Fibroblast of skin of right quadriceps (primary cell): ENCODE measurements around the gene NEK2.
"Not testable (repeated sequence)": the region's sequence is repeated elsewhere in the genome, so short reads cannot be mapped to it uniquely, and the experiment has no call there.

ENCODE experiments used
- DNase-seq: peaks from one replicate; pipeline ENCODE4 v3.0.0-alpha.2; 2013

Gene NEK2

GRCh38 chr1:211648336-211648735, 27.1 kb downstream of the NEK2 start:
- DNase-seq, result no peak

- DNase-seq, result no peak
Measured at GRCh38 chr1:211647711-211648121, 27.7 kb downstream of the NEK2 start.

DNA sequence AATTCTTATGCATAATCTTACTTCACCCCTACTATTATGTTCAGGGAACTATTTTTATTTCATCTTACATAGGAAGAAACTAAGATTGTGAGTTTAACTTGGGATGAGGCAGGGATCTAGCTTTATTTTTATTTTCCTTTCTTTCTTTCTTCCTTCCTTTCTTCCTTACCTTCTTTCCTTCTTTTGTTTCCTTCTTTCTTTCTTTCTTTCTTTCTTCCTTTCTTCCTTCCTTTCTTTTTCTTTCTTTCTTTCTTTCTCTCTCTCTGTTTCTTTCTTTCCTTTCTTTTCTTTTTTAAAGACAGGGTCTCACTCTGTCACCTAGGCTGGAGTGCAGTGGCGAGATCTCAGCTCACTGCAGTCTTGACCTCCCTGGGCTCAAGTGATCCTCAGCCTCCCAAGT, 28.9 kb downstream of the NEK2 start:
- no peak for DNase-seq

DNA sequence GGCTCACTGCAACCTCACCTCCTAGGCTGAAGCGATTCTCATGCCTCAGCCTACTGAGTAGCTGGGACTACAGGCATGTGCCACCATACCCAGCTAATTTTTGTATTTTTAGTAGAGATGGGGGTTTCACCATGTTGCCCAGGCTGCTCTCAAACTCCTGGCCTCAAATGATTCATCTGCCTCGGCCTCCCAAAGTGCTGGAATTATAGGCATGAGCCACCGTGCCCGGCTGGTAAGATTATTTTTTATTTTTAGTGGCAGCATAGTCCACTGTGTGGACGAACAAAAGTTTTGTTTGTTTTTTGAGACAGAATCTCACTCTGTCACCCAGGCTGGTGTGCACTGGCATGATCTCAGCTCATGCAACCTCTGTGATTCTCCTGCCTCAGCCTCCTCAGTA, 29.8 kb downstream of the NEK2 start:
- DNase-seq, result not testable (repeated sequence)

DNA sequence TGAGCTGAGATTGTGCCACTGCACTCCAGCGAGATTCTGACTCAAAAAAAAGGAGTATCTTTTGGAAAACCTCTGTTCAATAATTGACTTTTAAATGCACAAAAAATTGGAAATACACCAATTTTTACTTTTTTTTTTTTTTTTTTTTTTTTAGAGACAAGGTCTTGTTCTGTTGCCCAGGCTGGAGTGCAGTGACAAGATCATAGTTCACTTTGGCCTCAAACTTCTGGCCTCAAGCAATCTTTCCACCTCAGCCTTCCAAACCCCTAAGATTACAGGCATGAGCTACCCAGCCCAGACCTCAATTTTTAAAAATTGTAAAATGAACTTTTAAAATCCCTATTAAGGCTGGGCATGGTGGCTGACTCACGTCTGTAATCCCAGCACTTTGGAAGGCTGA, 30.8 kb downstream of the NEK2 start:
- no peak for DNase-seq

- DNase-seq, result peak; percentile 26
Measured at GRCh38 chr1:211643324-211644212, 31.9 kb downstream of the NEK2 start.

DNA sequence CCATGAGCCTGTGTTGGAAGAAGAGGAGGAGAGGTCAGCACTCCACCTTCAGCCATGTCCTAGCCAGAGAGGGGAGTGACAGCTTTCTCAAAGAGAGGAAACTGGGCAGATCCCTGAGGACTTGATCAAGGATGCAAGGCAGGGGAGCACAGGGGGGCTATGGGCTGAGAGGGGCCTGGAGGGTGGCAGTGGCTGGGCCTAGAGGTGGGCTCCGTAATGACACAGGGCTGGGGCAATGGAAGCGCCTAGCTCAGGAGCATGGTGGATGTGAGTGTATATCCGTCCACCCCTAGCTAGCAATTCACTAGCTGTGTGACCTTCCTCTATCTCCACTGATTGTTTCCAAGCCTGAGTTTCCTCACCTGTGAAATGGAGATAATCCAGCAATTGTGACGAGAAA, 32.6 kb downstream of the NEK2 start:
- no peak for DNase-seq

- DNase-seq, result no peak
Measured at GRCh38 chr1:211641942-211642341, 33.5 kb downstream of the NEK2 start.

GRCh38 chr1:211641044-211641800, 34.2 kb downstream of the NEK2 start:
- DNase-seq, result no peak

DNA sequence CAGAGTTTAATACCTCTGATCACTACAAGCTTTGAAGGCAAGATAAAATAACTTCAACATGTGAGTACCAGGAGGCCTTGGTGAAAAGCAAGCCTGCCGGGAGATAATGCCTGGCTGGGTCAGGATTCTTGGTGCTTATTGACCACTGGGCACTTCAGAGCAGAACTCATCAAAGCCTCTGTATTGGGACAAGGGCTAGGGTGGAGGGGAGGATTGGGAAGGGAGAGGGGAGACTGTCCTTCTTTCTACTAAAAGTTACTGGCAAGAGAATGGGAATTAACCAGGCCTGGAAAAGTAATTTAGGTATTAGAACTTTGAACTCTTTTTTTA, 35.2 kb downstream of the NEK2 start:
- DNase-seq, result no peak

DNA sequence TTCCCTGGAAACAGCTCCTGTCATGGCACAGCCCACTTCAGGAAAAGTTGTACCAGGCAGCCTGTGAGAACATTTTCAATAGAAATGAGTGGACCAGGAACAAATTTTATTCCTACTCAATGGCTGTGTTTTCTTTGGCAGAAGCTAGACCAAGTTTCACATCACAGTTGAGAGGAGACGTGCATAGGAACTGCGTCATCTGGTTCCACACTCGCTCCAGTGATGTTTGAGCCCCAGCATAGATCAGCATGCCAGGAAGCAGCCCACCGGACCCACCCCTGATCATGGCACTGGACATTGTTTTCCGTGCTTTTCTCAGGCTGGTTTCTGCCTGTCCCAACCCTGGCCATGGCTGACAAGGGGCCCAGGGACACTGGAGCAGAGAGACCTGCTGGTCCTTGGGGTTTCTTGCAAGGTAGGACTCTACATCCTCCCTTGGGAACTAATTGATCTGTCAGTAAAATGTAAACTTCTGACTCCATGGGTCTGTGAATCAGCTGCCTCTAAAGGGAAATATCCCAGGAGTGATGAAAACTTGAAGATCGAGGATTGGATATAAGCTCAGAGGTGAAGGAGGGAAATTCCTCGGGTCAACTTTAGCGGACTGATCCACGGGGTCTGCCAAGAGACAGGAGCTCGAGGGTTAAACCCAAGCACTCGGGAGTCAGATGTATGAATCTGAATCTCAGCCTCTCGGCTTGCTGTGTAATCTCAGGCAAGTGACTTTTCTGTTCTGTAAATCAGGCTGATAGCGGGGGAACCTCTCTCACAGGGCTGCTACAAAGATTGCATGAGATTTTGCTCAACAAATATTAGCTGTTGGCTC, 35.7 kb downstream of the NEK2 start:
- DNase-seq, result peak; percentile 95

- DNase-seq, result no peak
Measured at GRCh38 chr1:211638689-211639101, 36.7 kb downstream of the NEK2 start.

- no peak for DNase-seq
Measured at GRCh38 chr1:211638246-211638645, 37.2 kb downstream of the NEK2 start.

GRCh38 chr1:211637066-211637465, 38.4 kb downstream of the NEK2 start:
- DNase-seq, result no peak

DNA sequence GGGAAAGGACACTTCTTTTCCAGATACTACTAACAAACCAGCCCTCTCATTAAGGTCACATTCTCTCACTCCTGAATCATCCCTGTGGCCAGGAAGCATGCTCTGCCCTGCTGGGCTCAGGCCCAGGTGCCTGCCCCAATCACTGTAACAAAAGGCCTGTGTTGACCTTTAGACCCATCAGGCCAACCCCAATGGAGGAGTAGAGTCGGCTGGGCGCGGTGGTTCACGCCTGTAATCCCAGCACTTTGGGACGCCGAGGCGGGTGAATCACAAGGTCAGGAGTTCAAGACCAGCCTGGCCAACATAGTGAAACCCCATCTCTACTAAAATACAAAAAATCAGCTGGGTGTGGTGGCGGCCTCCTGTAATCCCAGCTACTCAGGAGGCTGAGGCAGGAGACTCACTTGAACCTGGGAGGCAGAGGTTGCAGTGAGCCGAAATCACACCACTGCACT, 38.8 kb downstream of the NEK2 start:
- DNase-seq, result peak; percentile 30

DNA sequence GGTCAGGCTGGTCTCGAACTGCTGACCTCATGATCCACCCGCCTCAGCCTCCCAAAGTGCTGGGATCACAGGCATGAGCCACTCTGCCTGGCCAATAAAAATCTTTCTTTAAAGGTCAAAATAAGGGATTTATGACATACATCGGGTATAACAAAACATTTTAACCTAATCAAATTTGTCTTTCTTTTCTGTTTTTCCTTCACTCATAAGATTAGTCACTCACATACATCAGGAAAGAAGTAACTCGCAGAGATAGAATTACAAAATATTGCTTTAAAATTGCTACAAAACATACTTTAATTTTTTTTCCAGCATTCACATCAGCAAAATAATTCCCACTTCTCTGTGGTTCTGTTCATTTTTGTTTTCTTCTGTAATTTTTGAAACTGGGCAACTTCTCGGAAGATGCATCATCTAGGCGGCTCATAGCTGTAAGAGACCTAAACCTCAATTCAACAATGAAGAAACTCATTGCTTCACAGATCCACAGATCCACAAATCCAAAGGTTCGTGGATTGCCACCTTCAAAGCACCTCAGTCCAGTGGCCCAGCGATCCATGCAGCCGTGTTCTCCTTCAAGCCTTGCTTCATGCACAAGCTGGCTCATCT, 39.7 kb downstream of the NEK2 start:
- DNase-seq, result peak; percentile 30

- DNase-seq, result no peak
Measured at GRCh38 chr1:211634931-211635330, 40.5 kb downstream of the NEK2 start.

GRCh38 chr1:211634461-211634860, 41.0 kb downstream of the NEK2 start:
- no peak for DNase-seq

- DNase-seq, result peak; percentile 37
Measured at GRCh38 chr1:211633524-211633846, 41.9 kb downstream of the NEK2 start.

DNA sequence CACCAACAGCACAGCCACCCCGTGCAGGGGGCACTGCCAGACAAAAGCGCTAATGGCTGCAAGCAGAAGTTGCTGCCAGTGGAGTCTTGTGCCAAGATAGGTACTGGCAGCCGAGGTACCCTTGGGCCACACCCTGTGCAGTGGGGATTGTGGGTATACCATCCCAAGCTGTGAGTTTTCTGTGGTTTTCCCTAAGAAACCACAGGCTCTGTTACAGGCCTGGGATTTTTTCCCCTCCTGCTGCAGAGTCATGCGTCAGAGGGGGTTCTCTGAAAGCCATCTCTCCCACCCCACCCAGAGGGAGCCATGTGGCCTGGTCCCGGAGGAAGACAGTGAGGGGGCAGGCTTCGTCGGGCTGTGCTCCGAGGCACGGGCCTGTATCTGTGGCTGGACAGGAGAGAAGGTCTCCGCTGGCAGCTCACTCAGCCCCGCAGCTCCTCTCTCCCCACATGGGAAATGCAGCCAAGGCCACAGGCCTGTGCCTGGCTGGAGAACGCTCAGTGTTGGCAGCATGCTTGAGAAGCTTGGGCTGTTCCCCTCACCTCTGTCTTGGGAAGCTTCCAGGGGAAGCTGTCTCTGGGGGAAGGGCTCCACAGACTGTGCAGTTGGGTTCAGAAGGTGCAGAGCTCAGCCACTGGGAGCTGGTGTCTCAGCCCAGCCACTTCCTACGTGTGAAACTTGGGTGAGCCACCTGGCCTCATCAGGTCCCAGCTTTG, 42.5 kb downstream of the NEK2 start:
- DNase-seq, result peak; percentile 91

GRCh38 chr1:211632117-211632807, 43.2 kb downstream of the NEK2 start:
- DNase-seq, result no peak

DNA sequence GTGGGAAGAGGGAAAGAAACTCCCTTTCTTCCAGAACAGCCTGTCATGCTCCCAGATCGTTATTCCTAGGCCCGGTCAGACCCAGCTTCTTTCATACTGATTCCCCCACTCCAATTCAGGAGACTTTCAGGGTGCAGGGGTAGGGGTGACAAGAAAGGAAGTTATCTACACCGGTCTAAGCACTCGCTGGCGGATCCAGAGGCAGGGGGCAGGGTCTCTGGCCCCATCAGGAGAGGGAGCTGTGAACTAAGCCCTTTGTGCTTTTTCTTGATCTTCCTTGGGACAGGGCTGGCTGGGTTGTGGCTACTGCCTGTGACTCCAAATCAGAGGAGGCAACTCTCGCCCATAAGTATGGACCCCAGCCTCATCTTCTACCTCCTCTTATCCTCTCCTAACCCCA, 44.3 kb downstream of the NEK2 start:
- DNase-seq, result no peak
